ENCODE results near the gene RHBDL3. TPM values are rescaled to one million over a fixed set of nuclear protein-coding genes. Genes with fewer than 3 reads are reported as not detected.
"Not testable (repeated sequence)": the region's sequence is repeated elsewhere in the genome, so short reads cannot be mapped to it uniquely, and the experiment has no call there.

The RHBDL3 gene
- total RNA-seq, 1 experiment from 2014 or later: 12.5 TPM

DNA sequence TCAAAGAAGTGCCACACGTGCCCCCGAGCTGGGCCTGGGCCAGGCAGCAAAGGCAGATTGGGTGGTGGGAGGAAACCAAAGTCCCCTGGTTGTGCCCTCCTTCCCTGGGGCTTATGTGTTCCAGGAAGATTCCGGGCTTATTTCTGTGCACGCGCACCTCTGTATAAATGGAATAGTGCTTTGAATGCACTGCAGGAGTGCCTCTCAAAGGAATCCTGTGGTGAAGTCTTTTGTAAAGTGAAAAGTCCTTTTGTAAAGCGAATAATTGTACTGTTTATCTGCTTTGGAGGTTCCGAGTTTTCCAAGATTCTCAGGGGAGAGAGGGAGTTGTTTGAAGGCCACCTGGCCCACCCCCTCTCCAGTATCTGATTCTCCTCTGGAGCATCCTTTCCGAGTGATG lies 49.5 kb downstream of the RHBDL3 start:
- Histone ChIP-seq H4K20me1 (ENCODE audit: control insufficient read depth, insufficient read depth, insufficient read length) (no peaks in the 10 kb centered on the region), H3K23ac (ENCODE audit: insufficient read length, low read depth, low read length) (no peak overlapping the region), H3K56ac (ENCODE audit: insufficient read length, low read depth, low read length) (no peak overlapping the region), H2BK120ac (ENCODE audit: low read depth, low read length, poor library complexity, severe bottlenecking) (no peak overlapping the region), H4K91ac (ENCODE audit: insufficient read length, low read depth, low read length) (no peak overlapping the region), H3T11ph (ENCODE audit: low read length) (no peak overlapping the region), H3K9me3 (ENCODE audit: control insufficient read depth, low read depth, low read length) (no peaks in the 10 kb centered on the region), H4K8ac (replicated peaks; ENCODE audit: insufficient read length, low read depth, low read length) (no peak overlapping the region), H3K79me1 (ENCODE audit: insufficient read depth, low read depth, low read length, poor library complexity, severe bottlenecking) (no peaks in the 10 kb centered on the region), H2BK5ac (ENCODE audit: insufficient read length, low read length) (no peak overlapping the region), H2AK5ac (ENCODE audit: insufficient read length, low read length) (no peak overlapping the region), H3K9ac (ENCODE audit: extremely low read depth, insufficient read length, low read length) (no peak overlapping the region), H4K5ac (ENCODE audit: insufficient read length, low read depth, low read length) (no peak overlapping the region), H2AFZ (ENCODE audit: low read length) (no peak overlapping the region), H3K18ac (ENCODE audit: insufficient read length, low read depth, low read length) (no peak overlapping the region), H3K27ac (ENCODE audit: insufficient read length, low read depth, low read length) (no peak overlapping the region), H3K4me2 (ENCODE audit: insufficient read depth, insufficient read length, low read length) (no peak overlapping the region), H3K4ac (ENCODE audit: low read depth, low read length) (no peak overlapping the region), H3K23me2 (ENCODE audit: insufficient read length, low read depth, low read length, poor library complexity, severe bottlenecking) (no peaks in the 10 kb centered on the region), H3K4me1 (ENCODE audit: insufficient read depth, low read length) (peaks cover 3% of the 10 kb centered on the region), H3K79me2 (ENCODE audit: insufficient read depth, low read length) (no peaks in the 10 kb centered on the region; the same call in 1 of the 2 replicates), H3K27me3 (ENCODE audit: insufficient read depth, low read length) (no peaks in the 10 kb centered on the region), H2BK15ac (ENCODE audit: low read depth, low read length) (no peak overlapping the region), H2BK20ac (ENCODE audit: low read depth, low read length, poor library complexity, severe bottlenecking) (no peak overlapping the region), H3K14ac (ENCODE audit: insufficient read depth, low read length) (no peak overlapping the region), H2BK12ac (ENCODE audit: insufficient read length, low read depth, low read length) (no peak overlapping the region)
- no CpG with 5 or more reads among the region's 8 CpGs for WGBS (ENCODE audit: extremely low coverage, insufficient read length, low lambda C conversion rate)
- Mint-ChIP-seq H3K27ac (peak overlapping the region in 1 of 3 experiments; percentile 52; a peak in 1 of 7 replicates), H3K4me3 (no peak overlapping the region), H3K36me3 (ENCODE audit: insufficient read depth in 1 of 3, low read depth in 3 of 3) (peaks cover 0 to 12% (median 1%) of the 10 kb centered on the region in 3 experiments; a peak in 3 of 7 replicates), H3K27me3 (ENCODE audit: low read depth) (peaks cover 3% of the 10 kb centered on the region; the same call in 1 of the 2 replicates), H3K4me1 (peaks cover 31 to 38% of the 10 kb centered on the region in 2 experiments), H3K9me3 (no peaks in the 10 kb centered on the region)
- TF ChIP-seq, protein P1, sequence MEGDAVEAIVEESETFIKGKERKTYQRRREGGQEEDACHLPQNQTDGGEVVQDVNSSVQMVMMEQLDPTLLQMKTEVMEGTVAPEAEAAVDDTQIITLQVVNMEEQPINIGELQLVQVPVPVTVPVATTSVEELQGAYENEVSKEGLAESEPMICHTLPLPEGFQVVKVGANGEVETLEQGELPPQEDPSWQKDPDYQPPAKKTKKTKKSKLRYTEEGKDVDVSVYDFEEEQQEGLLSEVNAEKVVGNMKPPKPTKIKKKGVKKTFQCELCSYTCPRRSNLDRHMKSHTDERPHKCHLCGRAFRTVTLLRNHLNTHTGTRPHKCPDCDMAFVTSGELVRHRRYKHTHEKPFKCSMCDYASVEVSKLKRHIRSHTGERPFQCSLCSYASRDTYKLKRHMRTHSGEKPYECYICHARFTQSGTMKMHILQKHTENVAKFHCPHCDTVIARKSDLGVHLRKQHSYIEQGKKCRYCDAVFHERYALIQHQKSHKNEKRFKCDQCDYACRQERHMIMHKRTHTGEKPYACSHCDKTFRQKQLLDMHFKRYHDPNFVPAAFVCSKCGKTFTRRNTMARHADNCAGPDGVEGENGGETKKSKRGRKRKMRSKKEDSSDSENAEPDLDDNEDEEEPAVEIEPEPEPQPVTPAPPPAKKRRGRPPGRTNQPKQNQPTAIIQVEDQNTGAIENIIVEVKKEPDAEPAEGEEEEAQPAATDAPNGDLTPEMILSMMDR (conservative IDR thresholded peaks at IDR 0.05): no peak
- DNase-seq: no peak

DNA sequence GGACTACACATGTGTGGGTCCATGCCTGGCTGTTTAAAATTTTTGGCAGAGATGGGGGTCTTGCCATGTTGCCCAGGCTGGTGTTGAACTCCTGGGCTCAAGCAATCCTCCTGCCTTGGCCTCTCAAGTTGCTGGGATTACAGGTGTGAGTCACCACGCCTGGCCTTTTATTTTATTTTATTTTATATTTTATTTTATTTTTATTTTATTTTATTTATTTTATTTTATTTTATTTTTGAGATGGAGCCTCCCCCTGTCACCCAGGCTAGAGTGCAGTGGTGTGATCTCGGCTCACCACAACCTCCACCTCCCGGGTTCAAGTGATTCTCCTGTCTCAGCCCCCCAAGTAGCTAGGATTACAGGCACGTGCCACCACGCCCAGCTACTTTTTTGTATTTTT lies 51.0 kb downstream of the RHBDL3 start:
- not testable (repeated sequence) for H2BK15ac ChIP-seq (ENCODE audit: low read depth, low read length); H2AK5ac ChIP-seq (ENCODE audit: insufficient read length, low read length); H3K14ac ChIP-seq (ENCODE audit: insufficient read depth, low read length); H4K91ac ChIP-seq (ENCODE audit: insufficient read length, low read depth, low read length); H3T11ph ChIP-seq (ENCODE audit: low read length); H2BK5ac ChIP-seq (ENCODE audit: insufficient read length, low read length); H3K18ac ChIP-seq (ENCODE audit: insufficient read length, low read depth, low read length); H3K9ac ChIP-seq (ENCODE audit: extremely low read depth, insufficient read length, low read length); H2AFZ ChIP-seq (ENCODE audit: low read length); H3K23me2 ChIP-seq (ENCODE audit: insufficient read length, low read depth, low read length, poor library complexity, severe bottlenecking); H2BK20ac ChIP-seq (ENCODE audit: low read depth, low read length, poor library complexity, severe bottlenecking); H4K20me1 ChIP-seq (ENCODE audit: control insufficient read depth, insufficient read depth, insufficient read length); H3K27ac Mint-ChIP-seq; H3K9me3 ChIP-seq (ENCODE audit: control insufficient read depth, low read depth, low read length); H3K27me3 Mint-ChIP-seq (ENCODE audit: low read depth); H3K79me2 ChIP-seq (ENCODE audit: insufficient read depth, low read length); H3K79me1 ChIP-seq (ENCODE audit: insufficient read depth, low read depth, low read length, poor library complexity, severe bottlenecking); H3K4me2 ChIP-seq (ENCODE audit: insufficient read depth, insufficient read length, low read length); H3K27me3 ChIP-seq (ENCODE audit: insufficient read depth, low read length); H3K23ac ChIP-seq (ENCODE audit: insufficient read length, low read depth, low read length); H2BK12ac ChIP-seq (ENCODE audit: insufficient read length, low read depth, low read length); H3K4me1 ChIP-seq (ENCODE audit: insufficient read depth, low read length); H3K56ac ChIP-seq (ENCODE audit: insufficient read length, low read depth, low read length); H3K4me3 Mint-ChIP-seq; H2BK120ac ChIP-seq (ENCODE audit: low read depth, low read length, poor library complexity, severe bottlenecking); H3K27ac ChIP-seq (ENCODE audit: insufficient read length, low read depth, low read length); H4K8ac ChIP-seq (replicated peaks; ENCODE audit: insufficient read length, low read depth, low read length); H3K4ac ChIP-seq (ENCODE audit: low read depth, low read length); H4K5ac ChIP-seq (ENCODE audit: insufficient read length, low read depth, low read length); DNase-seq; H3K9me3 Mint-ChIP-seq
- Mint-ChIP-seq H3K36me3 (ENCODE audit: insufficient read depth in 1 of 3, low read depth in 3 of 3) (peaks cover 1 to 24% (median 2%) of the 10 kb centered on the region in 3 experiments; a peak in 4 of 7 replicates), H3K4me1 (peaks cover 22 to 29% of the 10 kb centered on the region in 2 experiments)
- WGBS (ENCODE audit: extremely low coverage, insufficient read length, low lambda C conversion rate): no CpG with 5 or more reads among the region's 5 CpGs
